HEK293 (cell line): ENCODE measurements around the gene LNX1.
A peak's percentile ranks its signal among the peaks of the same experiment; 100 is the strongest.

Source experiments
- CTCF ChIA-PET: fragments of 350-600 bp; formaldehyde crosslinking; extraction: SDS; loops from one replicate; lab custom pipeline; 2021; ENCODE audit warnings: antibody characterized with exemption; lab: Yijun Ruan, JAX
- POLR2A ChIA-PET: fragments of 300-600 bp; formaldehyde crosslinking; extraction: SDS; loops from one replicate; lab custom pipeline; 2020; ENCODE audit warnings: antibody characterized with exemption, inconsistent platforms; lab: Yijun Ruan, JAX
- H3K27ac ChIP-seq: fragments of 200-500 bp; sonication (Bioruptor generic); 2 replicates; pipeline ENCODE4 v1.5.1; 2014; ENCODE audit warnings: low read depth, low read length, control low read depth, inconsistent platforms; ENCODE audit errors: extremely low read depth
- H3K36me3 ChIP-seq, 2 experiments: fragments of 200-500 bp in 1 of 2; sonication (Bioruptor generic) in 1 of 2; 1 replicate in 1 of 2; 2 replicates in 1 of 2; pipeline ENCODE4 v1.5.1; 2014 to 2017; ENCODE audit warnings: inconsistent platforms in 2 of 2, low read length in 2 of 2; ENCODE audit not compliant: control insufficient read depth in 2 of 2, insufficient read depth in 1 of 2
- H3K4me1 ChIP-seq: fragments of 200-500 bp; sonication (Bioruptor generic); 2 replicates; pipeline ENCODE4 v1.5.1; 2014; ENCODE audit warnings: mild to moderate bottlenecking, low read length, inconsistent platforms; ENCODE audit not compliant: control insufficient read depth, insufficient read depth
- H3K4me3 ChIP-seq: 2 replicates; pipeline ENCODE4 v1.5.1; 2011; ENCODE audit warnings: low read depth, mild to moderate bottlenecking, control low read depth, low read length, moderate library complexity
- H3K9me3 ChIP-seq: fragments of 200-500 bp; sonication (Bioruptor generic); 2 replicates; pipeline ENCODE4 v1.5.1; 2014; ENCODE audit warnings: low read depth, low read length, inconsistent platforms; ENCODE audit not compliant: control insufficient read depth, insufficient read depth
- GLI4 ChIP-seq: fragments of 450-650 bp; formaldehyde crosslinking; IDR thresholded peaks from 2 replicates; pipeline ENCODE4 v1.5.1; 2016; ENCODE audit warnings: missing biosample characterization, missing genetic modification characterization
- IKZF3 ChIP-seq: fragments of 450-650 bp; IDR thresholded peaks from 2 replicates; pipeline ENCODE4 v1.5.0; 2018; ENCODE audit warnings: missing biosample characterization, mild to moderate bottlenecking, missing genetic modification characterization, moderate library complexity
- SP7 ChIP-seq: fragments of 450-650 bp; formaldehyde crosslinking; IDR thresholded peaks from 2 replicates; pipeline ENCODE4 v1.5.1; 2016; ENCODE audit warnings: missing biosample characterization, missing genetic modification characterization
- TCF7L2 ChIP-seq: IDR thresholded peaks from 2 replicates; pipeline ENCODE4 v1.6.1; 2011; ENCODE audit warnings: low read depth, mild to moderate bottlenecking, inconsistent platforms, low read length, moderate library complexity, borderline replicate concordance
- ZBTB11 ChIP-seq: fragments of 450-650 bp; formaldehyde crosslinking; conservative IDR thresholded peaks from 2 replicates; pipeline ENCODE4 v1.5.1; 2016; ENCODE audit warnings: low read depth, missing biosample characterization, missing genetic modification characterization
- ZBTB7A ChIP-seq: fragments of 450-650 bp; formaldehyde crosslinking; IDR thresholded peaks from 2 replicates; pipeline ENCODE4 v1.5.1; 2016; ENCODE audit warnings: low read depth, missing biosample characterization, missing genetic modification characterization
- ZNF138 ChIP-seq: fragments of 450-650 bp; formaldehyde crosslinking; IDR thresholded peaks from 2 replicates; pipeline ENCODE4 v1.5.1; 2016; ENCODE audit warnings: missing biosample characterization, missing genetic modification characterization, borderline replicate concordance
- ZNF146 ChIP-seq: fragments of 450-650 bp; formaldehyde crosslinking; IDR thresholded peaks from 2 replicates; pipeline ENCODE4 v1.5.1; 2016; ENCODE audit warnings: missing biosample characterization, missing genetic modification characterization
- ZNF169 ChIP-seq: fragments of 450-650 bp; formaldehyde crosslinking; IDR thresholded peaks from 2 replicates; pipeline ENCODE4 v1.5.1; 2016; ENCODE audit warnings: missing biosample characterization, missing genetic modification characterization
- ZNF350 ChIP-seq: fragments of 450-650 bp; formaldehyde crosslinking; IDR thresholded peaks from 2 replicates; pipeline ENCODE4 v1.5.0; 2017; ENCODE audit warnings: missing biosample characterization, mild to moderate bottlenecking, missing genetic modification characterization
- ZNF488 ChIP-seq: fragments of 450-650 bp; formaldehyde crosslinking; IDR thresholded peaks from 2 replicates; pipeline ENCODE4 v1.5.1; 2016; ENCODE audit warnings: missing biosample characterization, missing genetic modification characterization
- ZNF510 ChIP-seq: fragments of 450-650 bp; formaldehyde crosslinking; IDR thresholded peaks from 2 replicates; pipeline ENCODE4 v1.5.1; 2018; ENCODE audit warnings: mild to moderate bottlenecking, missing genetic modification characterization, missing biosample characterization; ENCODE audit not compliant: insufficient replicate concordance
- ZNF664 ChIP-seq: fragments of 450-650 bp; formaldehyde crosslinking; IDR thresholded peaks from 2 replicates; pipeline ENCODE4 v1.5.1; 2016; ENCODE audit warnings: missing biosample characterization, missing genetic modification characterization
- ZNF776 ChIP-seq: fragments of 450-650 bp; formaldehyde crosslinking; IDR thresholded peaks from 2 replicates; pipeline ENCODE4 v1.5.0; 2017; ENCODE audit warnings: missing biosample characterization, missing genetic modification characterization, borderline replicate concordance
- ZSCAN4 ChIP-seq: fragments of 450-650 bp; formaldehyde crosslinking; IDR thresholded peaks from 2 replicates; pipeline ENCODE4 v1.5.1; 2017; ENCODE audit warnings: missing biosample characterization, missing genetic modification characterization

LNX1 gene

GRCh38 chr4:53529025-53529424 lies 62.3 kb downstream of the LNX1 start:
- ChIA-PET POLR2A (no interaction called here), CTCF (interaction anchor here (0.7 kb wide), 2 partner anchors 73 to 1170 kb away, joined by 3 read pairs; no protein-coding TSS in a partner anchor)

DNA sequence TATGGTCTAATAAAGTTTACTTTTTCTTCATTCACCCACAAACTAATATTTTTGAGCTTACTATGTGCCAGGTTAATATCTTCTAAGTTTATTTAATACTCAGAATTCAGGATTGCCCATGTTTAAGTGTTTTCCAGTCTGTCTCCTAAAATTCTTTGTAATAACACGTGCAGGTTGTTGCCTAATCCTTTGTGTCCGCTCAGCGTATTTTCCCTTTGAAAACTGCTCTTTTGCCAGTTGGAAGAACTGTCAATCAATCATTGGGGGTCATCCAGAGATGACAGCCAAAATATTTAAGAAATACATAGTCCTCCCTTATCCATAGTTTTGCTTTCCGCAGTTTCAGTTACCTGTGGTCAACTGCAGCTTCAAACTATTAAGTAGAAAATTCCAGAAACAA lies 63.4 kb downstream of the LNX1 start:
- Histone ChIP-seq H3K4me1 (no peaks in the 10 kb centered on the region), H3K4me3 (no peak overlapping the region), H3K9me3 (no peaks in the 10 kb centered on the region), H3K36me3 (no peaks in the 10 kb centered on the region), H3K27ac (no peak overlapping the region)
- ChIA-PET POLR2A (no interaction called here), CTCF (no interaction called here)
- TF ChIP-seq ZNF488 (no peak), GLI4 (tag by site-specific recombination) (no peak), IKZF3 (tag by site-specific recombination) (no peak), ZNF510 (tag by site-specific recombination) (no peak), ZNF664 (tag by site-specific recombination) (no peak), ZNF350 (tag by site-specific recombination) (no peak), SP7 (no peak), ZNF146 (no peak), ZBTB11 (tag by site-specific recombination) (no peak), ZNF169 (tag by site-specific recombination) (no peak), ZNF776 (no peak)

More at GRCh38 chr4:53529025-53529424, 62.3 kb downstream of the LNX1 start:
- Histone ChIP-seq H3K36me3 (no peaks in the 10 kb centered on the region), H3K27ac (no peak overlapping the region), H3K4me3 (no peak overlapping the region), H3K4me1 (no peaks in the 10 kb centered on the region), H3K9me3 (no peaks in the 10 kb centered on the region)
- peak; percentile 58 for TF ChIP-seq ZSCAN4
- no peak for TF ChIP-seq ZNF138 (tag by site-specific recombination)
- no peak for TF ChIP-seq TCF7L2
- TF ChIP-seq IKZF3 (tag by site-specific recombination), result no peak

- Histone ChIP-seq H3K27ac (no peak overlapping the region), H3K9me3 (no peaks in the 10 kb centered on the region), H3K36me3 (no peaks in the 10 kb centered on the region), H3K4me3 (no peak overlapping the region), H3K4me1 (no peaks in the 10 kb centered on the region)
- ChIA-PET POLR2A (no interaction called here), CTCF (interaction anchor here (0.7 to 1.1 kb wide), 2 partner anchors 37 to 511 kb away, joined by 3 to 4 read pairs; no protein-coding TSS in a partner anchor)
- TF ChIP-seq ZBTB7A (tag by site-specific recombination) (no peak), SP7 (peak; percentile 39; the same call in 1 of the 2 replicates)
Observed at GRCh38 chr4:53527326-53527725, 64.0 kb downstream of the LNX1 start.
